GF-D8 (cell line): Measurements from ENCODE around the gene AIG1.

Experiments used
- DNase-seq: peaks from one replicate; lab custom pipeline; 2025; lab: John Stamatoyannopoulos, UW

The AIG1 gene

GRCh38 chr6:143196525-143197225, 136.0 kb downstream of the AIG1 start:
- DNase-seq: no peak

GRCh38 chr6:143197377-143197776, 136.7 kb downstream of the AIG1 start:
- no peak for DNase-seq

- DNase-seq: peak; percentile 19
Observed at GRCh38 chr6:143198312-143198711, 137.6 kb downstream of the AIG1 start.

- no peak for DNase-seq
Observed at GRCh38 chr6:143199291-143199690, 138.6 kb downstream of the AIG1 start.

- no peak for DNase-seq
Observed at GRCh38 chr6:143200167-143200770, 139.6 kb downstream of the AIG1 start.

- no peak for DNase-seq
Observed at GRCh38 chr6:143204045-143204444, 143.4 kb downstream of the AIG1 start.

GRCh38 chr6:143205131-143205535, 144.4 kb downstream of the AIG1 start:
- DNase-seq: no peak

- no peak for DNase-seq
Observed at GRCh38 chr6:143205585-143205984, 144.9 kb downstream of the AIG1 start.

- no peak for DNase-seq
Observed at GRCh38 chr6:143205991-143206390, 145.3 kb downstream of the AIG1 start.

GRCh38 chr6:143206550-143206949, 145.9 kb downstream of the AIG1 start:
- no peak for DNase-seq

GRCh38 chr6:143210420-143210819, 149.7 kb downstream of the AIG1 start:
- DNase-seq: no peak

GRCh38 chr6:143213859-143214376, 153.2 kb downstream of the AIG1 start:
- no peak for DNase-seq

GRCh38 chr6:143215363-143215762, 154.7 kb downstream of the AIG1 start:
- no peak for DNase-seq

GRCh38 chr6:143215771-143216170, 155.1 kb downstream of the AIG1 start:
- DNase-seq: no peak

- DNase-seq: no peak
Observed at GRCh38 chr6:143218233-143218632, 157.5 kb downstream of the AIG1 start.

- DNase-seq: no peak
Observed at GRCh38 chr6:143221698-143222097, 161.0 kb downstream of the AIG1 start.

GRCh38 chr6:143222310-143222709, 161.6 kb downstream of the AIG1 start:
- no peak for DNase-seq

GRCh38 chr6:143222801-143223231, 162.1 kb downstream of the AIG1 start:
- no peak for DNase-seq

- no peak for DNase-seq
Observed at GRCh38 chr6:143223895-143224294, 163.2 kb downstream of the AIG1 start.

- DNase-seq: no peak
Observed at GRCh38 chr6:143224516-143224915, 163.8 kb downstream of the AIG1 start.

GRCh38 chr6:143225929-143226328, 165.2 kb downstream of the AIG1 start:
- no peak for DNase-seq

- no peak for DNase-seq
Observed at GRCh38 chr6:143227675-143228074, 167.0 kb downstream of the AIG1 start.

- DNase-seq: no peak
Observed at GRCh38 chr6:143229400-143229799, 168.7 kb downstream of the AIG1 start.

- DNase-seq: no peak
Observed at GRCh38 chr6:143232849-143233248, 172.2 kb downstream of the AIG1 start.
